Effector memory CD8-positive, alpha-beta T cell (primary cell): ENCODE data around the gene TMEM237.

Experiments
- ATAC-seq: fragments of 150-1000 bp; cut with Tn5 transposase; replicated peaks from 2 replicates; pipeline ENCODE4 v1.10.0; 2021; ENCODE audit warnings: mild to moderate bottlenecking, moderate library complexity
- DNase-seq, 3 experiments: peaks; one replicate each; pipeline ENCODE4 v3.0.0; 2021
- H3K27ac Mint-ChIP-seq, 2 donors: one replicate each; pipeline ENCODE4 v1.8.0; 2022; ENCODE audit warnings: mild to moderate bottlenecking in 2 of 2, mixed read lengths in 2 of 2, moderate library complexity in 2 of 2
- H3K27me3 Mint-ChIP-seq, 2 donors: one replicate each; pipeline ENCODE4 v1.8.0; 2022; ENCODE audit warnings: mixed read lengths in 2 of 2
- H3K36me3 Mint-ChIP-seq: one replicate; pipeline ENCODE4 v1.8.0; 2022; ENCODE audit warnings: mild to moderate bottlenecking, moderate library complexity, mixed read lengths; ENCODE audit not compliant: insufficient read depth
- H3K4me1 Mint-ChIP-seq, 2 donors: one replicate each; pipeline ENCODE4 v1.8.0; 2022; ENCODE audit warnings: low read depth in 2 of 2, mixed read lengths in 2 of 2
- H3K4me3 Mint-ChIP-seq, 2 donors: one replicate each; pipeline ENCODE4 v1.8.0; 2022; ENCODE audit warnings: mild to moderate bottlenecking in 2 of 2, mixed read lengths in 2 of 2, moderate library complexity in 2 of 2
- H3K9me3 Mint-ChIP-seq, 2 donors: one replicate each; pipeline ENCODE4 v1.8.0; 2022; ENCODE audit warnings: mixed read lengths in 2 of 2

Gene TMEM237

GRCh38 chr2:201660293-201660895 is 17.1 kb upstream of the TMEM237 start:
- no peak for ATAC-seq
- peaks cover 7 to 15% of the 10 kb centered on the region in 2 donors for H3K4me1 Mint-ChIP-seq
- peaks cover 0 to 15% of the 10 kb centered on the region in 2 donors for H3K27me3 Mint-ChIP-seq
- H3K27ac Mint-ChIP-seq: peak overlapping the region in 1 of 2 donors; percentile 33
- H3K4me3 Mint-ChIP-seq: no peak overlapping the region
- DNase-seq: no peak
- H3K36me3 Mint-ChIP-seq: no peaks in the 10 kb centered on the region
- H3K9me3 Mint-ChIP-seq: no peaks in the 10 kb centered on the region

GRCh38 chr2:201656740-201657139 is 13.4 kb upstream of the TMEM237 start:
- Mint-ChIP-seq H3K4me1 (peaks cover 7 to 19% of the 10 kb centered on the region in 2 donors), H3K36me3 (peaks cover 3% of the 10 kb centered on the region), H3K27me3 (peaks cover 15 to 35% of the 10 kb centered on the region in 2 donors), H3K27ac (peak overlapping the region in 1 of 2 donors; percentile 59), H3K9me3 (no peaks in the 10 kb centered on the region), H3K4me3 (peak overlapping the region in 1 of 2 donors; percentile 22)
- DNase-seq: no peak
- no peak for ATAC-seq

GRCh38 chr2:201656102-201656501 is 12.8 kb upstream of the TMEM237 start:
- peaks cover 15 to 36% of the 10 kb centered on the region in 2 donors for H3K27me3 Mint-ChIP-seq
- H3K9me3 Mint-ChIP-seq: no peaks in the 10 kb centered on the region
- peaks cover 7 to 17% of the 10 kb centered on the region in 2 donors for H3K4me1 Mint-ChIP-seq
- DNase-seq: peak; percentile 47 to 56 (median 48)
- H3K27ac Mint-ChIP-seq: peak overlapping the region in 1 of 2 donors; percentile 59
- H3K4me3 Mint-ChIP-seq: peak overlapping the region in 1 of 2 donors; percentile 22
- peaks cover 3% of the 10 kb centered on the region for H3K36me3 Mint-ChIP-seq
- peak; percentile 96 for ATAC-seq

GRCh38 chr2:201654616-201655384 is 11.5 kb upstream of the TMEM237 start:
- ATAC-seq (no peak), DNase-seq (no peak)
- peaks cover 3% of the 10 kb centered on the region for H3K36me3 Mint-ChIP-seq
- peaks cover 7 to 14% of the 10 kb centered on the region in 2 donors for H3K4me1 Mint-ChIP-seq
- peaks cover 15 to 36% of the 10 kb centered on the region in 2 donors for H3K27me3 Mint-ChIP-seq
- H3K4me3 Mint-ChIP-seq: no peak overlapping the region
- H3K27ac Mint-ChIP-seq: no peak overlapping the region
- H3K9me3 Mint-ChIP-seq: no peaks in the 10 kb centered on the region

- Mint-ChIP-seq H3K27ac (no peak overlapping the region), H3K9me3 (no peaks in the 10 kb centered on the region), H3K4me3 (no peak overlapping the region), H3K36me3 (peaks cover 3% of the 10 kb centered on the region), H3K27me3 (peaks cover 15 to 45% of the 10 kb centered on the region in 2 donors), H3K4me1 (peaks cover 7 to 14% of the 10 kb centered on the region in 2 donors)
- DNase-seq (no peak), ATAC-seq (no peak)
Measured at GRCh38 chr2:201653221-201653620, 9.9 kb upstream of the TMEM237 start.

- no peaks in the 10 kb centered on the region for H3K9me3 Mint-ChIP-seq
- DNase-seq: no peak
- H3K27ac Mint-ChIP-seq: no peak overlapping the region
- peaks cover 15 to 32% of the 10 kb centered on the region in 2 donors for H3K27me3 Mint-ChIP-seq
- ATAC-seq: no peak
- peaks cover 0 to 4% of the 10 kb centered on the region in 2 donors for H3K4me1 Mint-ChIP-seq
- peaks cover 3% of the 10 kb centered on the region for H3K36me3 Mint-ChIP-seq
- no peak overlapping the region for H3K4me3 Mint-ChIP-seq
Measured at GRCh38 chr2:201649442-201649841, 6.1 kb upstream of the TMEM237 start.

GRCh38 chr2:201647431-201647830 is 4.1 kb upstream of the TMEM237 start:
- DNase-seq (no peak), ATAC-seq (no peak)
- Mint-ChIP-seq H3K27me3 (peaks cover 4 to 19% of the 10 kb centered on the region in 2 donors), H3K9me3 (no peaks in the 10 kb centered on the region), H3K4me1 (peaks cover 3 to 4% of the 10 kb centered on the region in 2 donors), H3K4me3 (no peak overlapping the region), H3K36me3 (peaks cover 8% of the 10 kb centered on the region), H3K27ac (no peak overlapping the region)

GRCh38 chr2:201644001-201644400 is 698 bp upstream of the TMEM237 start:
- Mint-ChIP-seq H3K4me3 (peak overlapping the region; percentile 94), H3K27ac (peak overlapping the region in 1 of 2 donors; percentile 97), H3K9me3 (no peaks in the 10 kb centered on the region), H3K4me1 (peaks cover 6 to 8% of the 10 kb centered on the region in 2 donors), H3K27me3 (peaks cover 0 to 5% of the 10 kb centered on the region in 2 donors), H3K36me3 (peaks cover 14% of the 10 kb centered on the region)
- ATAC-seq (no peak), DNase-seq (no peak)

GRCh38 chr2:201642579-201643215 is 606 bp downstream of the TMEM237 start:
- peak overlapping the region; percentile 97 for H3K27ac Mint-ChIP-seq
- ATAC-seq (peak; percentile 90), DNase-seq (peak; percentile 83 to 87 (median 87))
- peak overlapping the region; percentile 94 for H3K4me3 Mint-ChIP-seq
- H3K9me3 Mint-ChIP-seq: no peaks in the 10 kb centered on the region
- H3K4me1 Mint-ChIP-seq: peaks cover 6 to 8% of the 10 kb centered on the region in 2 donors
- H3K36me3 Mint-ChIP-seq: peaks cover 14% of the 10 kb centered on the region
- H3K27me3 Mint-ChIP-seq: no peaks in the 10 kb centered on the region

- Mint-ChIP-seq H3K4me3 (peak overlapping the region; percentile 94), H3K9me3 (no peaks in the 10 kb centered on the region), H3K36me3 (peaks cover 14% of the 10 kb centered on the region), H3K27me3 (no peaks in the 10 kb centered on the region), H3K27ac (peak overlapping the region; percentile 97), H3K4me1 (peaks cover 6 to 8% of the 10 kb centered on the region in 2 donors)
- no peak for DNase-seq
- peak; percentile 69 for ATAC-seq
Measured at GRCh38 chr2:201642086-201642578, 1.2 kb downstream of the TMEM237 start.

GRCh38 chr2:201639205-201639604 is 4.1 kb downstream of the TMEM237 start:
- H3K9me3 Mint-ChIP-seq: no peaks in the 10 kb centered on the region

GRCh38 chr2:201638326-201638725 is 5.0 kb downstream of the TMEM237 start:
- DNase-seq (no peak), ATAC-seq (no peak)
- H3K4me1 Mint-ChIP-seq: peaks cover 3% of the 10 kb centered on the region in 2 donors
- H3K4me3 Mint-ChIP-seq: no peak overlapping the region
- no peak overlapping the region for H3K27ac Mint-ChIP-seq
- peaks cover 14% of the 10 kb centered on the region for H3K36me3 Mint-ChIP-seq
- H3K27me3 Mint-ChIP-seq: no peaks in the 10 kb centered on the region
- no peaks in the 10 kb centered on the region for H3K9me3 Mint-ChIP-seq

More at GRCh38 chr2:201639205-201639604, 4.1 kb downstream of the TMEM237 start:
- H3K4me1 Mint-ChIP-seq: peaks cover 6 to 8% of the 10 kb centered on the region in 2 donors
- no peak overlapping the region for H3K4me3 Mint-ChIP-seq
- DNase-seq (no peak), ATAC-seq (no peak)
- H3K27me3 Mint-ChIP-seq: no peaks in the 10 kb centered on the region
- no peak overlapping the region for H3K27ac Mint-ChIP-seq
- H3K36me3 Mint-ChIP-seq: peaks cover 14% of the 10 kb centered on the region

- H3K36me3 Mint-ChIP-seq: peaks cover 2% of the 10 kb centered on the region
- no peak for ATAC-seq
- no peaks in the 10 kb centered on the region for H3K9me3 Mint-ChIP-seq
- no peak for DNase-seq
- H3K4me3 Mint-ChIP-seq: no peak overlapping the region
- H3K4me1 Mint-ChIP-seq: no peaks in the 10 kb centered on the region
- H3K27ac Mint-ChIP-seq: no peak overlapping the region
- H3K27me3 Mint-ChIP-seq: no peaks in the 10 kb centered on the region
Measured at GRCh38 chr2:201633661-201634249, 9.5 kb downstream of the TMEM237 start.
